ENCODE results near the gene ZMYM4.

ZMYM4 gene

GRCh38 chr1:35406103-35406502, 137.6 kb downstream of the ZMYM4 start:
- no peak for DNase-seq (ENCODE audit: low read depth)
- H3K4me3 ChIP-seq (ENCODE audit: low read depth, low read length): no peak overlapping the region
- no peak for TF ChIP-seq POLR2A (IDR thresholded peaks at IDR 0.05; ENCODE audit: extremely low read depth, insufficient read length)
- TF ChIP-seq CTCF (IDR thresholded peaks at IDR 0.05; ENCODE audit: low read depth, low read length): no peak

GRCh38 chr1:35407743-35408142, 139.2 kb downstream of the ZMYM4 start:
- TF ChIP-seq POLR2A (IDR thresholded peaks at IDR 0.05; ENCODE audit: extremely low read depth, insufficient read length): no peak
- TF ChIP-seq MYC (IDR thresholded peaks at IDR 0.05; ENCODE audit: low read depth, low read length): no peak
- no peak for TF ChIP-seq CTCF (IDR thresholded peaks at IDR 0.05; ENCODE audit: low read depth, low read length)
- no peak for TF ChIP-seq MAX (IDR thresholded peaks at IDR 0.05; ENCODE audit: low read depth, low read length)
- H3K4me3 ChIP-seq (ENCODE audit: low read depth, low read length): no peak overlapping the region
- DNase-seq (ENCODE audit: low read depth): no peak

- DNase-seq (ENCODE audit: low read depth): no peak
- H3K4me3 ChIP-seq (ENCODE audit: low read depth, low read length): no peak overlapping the region
- TF ChIP-seq MYC (IDR thresholded peaks at IDR 0.05; ENCODE audit: low read depth, low read length): no peak
These were observed 140.4 kb downstream of the ZMYM4 start for GRCh38 chr1:35408925-35409324.

- TF ChIP-seq MAX (IDR thresholded peaks at IDR 0.05; ENCODE audit: low read depth, low read length): no peak
- TF ChIP-seq POLR2A (IDR thresholded peaks at IDR 0.05; ENCODE audit: extremely low read depth, insufficient read length): no peak
- TF ChIP-seq MYC (IDR thresholded peaks at IDR 0.05; ENCODE audit: low read depth, low read length): no peak
- no peak for TF ChIP-seq CTCF (IDR thresholded peaks at IDR 0.05; ENCODE audit: low read depth, low read length)
- no peak for DNase-seq (ENCODE audit: low read depth)
- H3K4me3 ChIP-seq (ENCODE audit: low read depth, low read length): no peak overlapping the region
These were observed 157.6 kb downstream of the ZMYM4 start for GRCh38 chr1:35426097-35426586.

- no peak overlapping the region for H3K4me3 ChIP-seq (ENCODE audit: low read depth, low read length)
- no peak for DNase-seq (ENCODE audit: low read depth)
- TF ChIP-seq MYC (IDR thresholded peaks at IDR 0.05; ENCODE audit: low read depth, low read length) (no peak), CTCF (IDR thresholded peaks at IDR 0.05; ENCODE audit: low read depth, low read length) (no peak), MAX (IDR thresholded peaks at IDR 0.05; ENCODE audit: low read depth, low read length) (no peak), POLR2A (IDR thresholded peaks at IDR 0.05; ENCODE audit: extremely low read depth, insufficient read length) (no peak)
These were observed 159.9 kb downstream of the ZMYM4 start for GRCh38 chr1:35428360-35428759.

- TF ChIP-seq CTCF (IDR thresholded peaks at IDR 0.05; ENCODE audit: low read depth, low read length): no peak
- TF ChIP-seq POLR2A (IDR thresholded peaks at IDR 0.05; ENCODE audit: extremely low read depth, insufficient read length): no peak
- TF ChIP-seq MYC (IDR thresholded peaks at IDR 0.05; ENCODE audit: low read depth, low read length): no peak
- TF ChIP-seq MAX (IDR thresholded peaks at IDR 0.05; ENCODE audit: low read depth, low read length): no peak
- H3K4me3 ChIP-seq (ENCODE audit: low read depth, low read length): no peak overlapping the region
- DNase-seq (ENCODE audit: low read depth): no peak
These were observed 162.3 kb downstream of the ZMYM4 start for GRCh38 chr1:35430762-35431161.

Measured in NB4 (cell line).